ENCODE results near the gene IER5L.

GRCh38 chr9:129227843-129228189 is 49.8 kb upstream of the IER5L start:
- no peak for TF ChIP-seq CTCF (IDR thresholded peaks at IDR 0.05)
- TF ChIP-seq POLR2A (IDR thresholded peaks at IDR 0.05), result no peak
